HG03571 (cell line): Measurements from ENCODE around the gene LRRC26.
A peak's percentile ranks its signal among the peaks of the same experiment; 100 is the strongest.

Experiments
- ATAC-seq: cut with Tn5 transposase; IDR thresholded peaks from one replicate; pipeline ENCODE4 v1.9.1; 2021; ENCODE audit not compliant: unreplicated experiment

LRRC26 gene

GRCh38 chr9:137157618-137158415, 12.0 kb downstream of the LRRC26 start:
- no peak for ATAC-seq

GRCh38 chr9:137156567-137157375, 13.1 kb downstream of the LRRC26 start:
- no peak for ATAC-seq

- ATAC-seq: no peak
Measured at GRCh38 chr9:137152844-137153405, 16.9 kb downstream of the LRRC26 start.

- ATAC-seq: peak; percentile 39
Measured at GRCh38 chr9:137150617-137151457, 19.0 kb downstream of the LRRC26 start.

GRCh38 chr9:137149942-137150616, 19.8 kb downstream of the LRRC26 start:
- peak; percentile 18 for ATAC-seq

- no peak for ATAC-seq
Measured at GRCh38 chr9:137149363-137149762, 20.5 kb downstream of the LRRC26 start.

GRCh38 chr9:137148661-137149060, 21.2 kb downstream of the LRRC26 start:
- ATAC-seq: no peak

GRCh38 chr9:137148242-137148641, 21.6 kb downstream of the LRRC26 start:
- no peak for ATAC-seq

GRCh38 chr9:137147793-137148160, 22.1 kb downstream of the LRRC26 start:
- no peak for ATAC-seq

GRCh38 chr9:137147091-137147792, 22.6 kb downstream of the LRRC26 start:
- ATAC-seq: no peak

GRCh38 chr9:137146527-137146918, 23.3 kb downstream of the LRRC26 start:
- ATAC-seq: no peak

- ATAC-seq: no peak
Measured at GRCh38 chr9:137145731-137146526, 23.9 kb downstream of the LRRC26 start.

GRCh38 chr9:137143459-137143858, 26.4 kb downstream of the LRRC26 start:
- no peak for ATAC-seq

- no peak for ATAC-seq
Measured at GRCh38 chr9:137141976-137142936, 27.6 kb downstream of the LRRC26 start.

GRCh38 chr9:137141050-137141810, 28.6 kb downstream of the LRRC26 start:
- ATAC-seq: no peak

GRCh38 chr9:137140151-137141012, 29.5 kb downstream of the LRRC26 start:
- ATAC-seq: no peak
